ENCODE measurements around the gene DLG2.

DNA sequence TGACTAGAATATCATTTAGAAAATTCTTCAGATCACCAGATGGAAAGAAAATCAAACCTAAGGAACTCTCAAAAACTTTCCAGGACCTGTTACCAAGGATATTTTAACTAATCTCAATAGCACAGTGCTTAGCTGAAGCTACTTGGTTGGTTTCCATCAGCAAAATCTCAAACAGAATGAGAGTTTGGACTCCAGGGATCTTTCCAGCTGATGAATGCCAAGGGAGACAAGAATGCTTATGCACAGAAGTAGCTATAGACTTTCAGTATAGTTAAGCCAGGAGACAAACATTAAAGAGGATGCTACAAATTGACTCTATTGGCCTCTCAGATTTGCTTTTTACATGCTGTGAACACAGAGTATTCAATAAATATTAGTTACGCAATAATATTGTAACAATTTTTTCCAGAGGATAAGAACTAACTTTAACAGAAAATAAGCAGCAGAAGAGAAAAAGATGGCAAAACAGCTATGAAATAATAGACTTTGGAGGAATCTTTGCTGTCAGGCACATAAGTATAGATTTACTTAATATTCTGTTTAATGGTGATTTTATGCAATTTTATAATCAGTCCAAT, 331.4 kb downstream of the DLG2 start:
- TF ChIP-seq POLR2AphosphoS5 (IDR thresholded peaks at IDR 0.05; ENCODE audit: low read depth, low read length): no peak
- TF ChIP-seq REST (IDR thresholded peaks at IDR 0.05; ENCODE audit: insufficient read depth in 1 of 2, low read depth in 2 of 2, low read length in 2 of 2): no peak
- no peak for TF ChIP-seq TAF1 (IDR thresholded peaks at IDR 0.05; ENCODE audit: borderline replicate concordance, insufficient read depth, low read length)
- TF ChIP-seq SIN3A (IDR thresholded peaks at IDR 0.05; ENCODE audit: borderline replicate concordance, insufficient read depth, low read length): no peak
